Right cardiac atrium (tissue), 5 donors: ENCODE results near the gene KRTAP10-4. TPM values are rescaled to one million over a fixed set of nuclear protein-coding genes. Genes with fewer than 3 reads are reported as not detected.
"Not testable (repeated sequence)": the region's sequence is repeated elsewhere in the genome, so short reads cannot be mapped to it uniquely, and the experiment has no call there.

Experiments used
- ATAC-seq, 2 donors: fragments of 200-7000 bp; cut with Tn5 transposase; one replicate each; pipeline versions ENCODE4 v1.8.0 to v1.9.1; 2020; ENCODE audit warnings: moderate library complexity in 2 of 2, mild to moderate bottlenecking in 1 of 2
- DNase-seq, 3 donors: peaks; one replicate each; pipeline ENCODE4 v3.0.0-alpha.2; 2020
- H3K27ac ChIP-seq: one replicate; pipeline ENCODE4 v1.5.1; 2013; ENCODE audit warnings: mild to moderate bottlenecking, low read length, control low read depth, moderate library complexity
- H3K27me3 ChIP-seq: one replicate; pipeline ENCODE4 v1.6.1; 2013; ENCODE audit not compliant: control insufficient read depth, insufficient read depth
- H3K4me1 ChIP-seq: one replicate; pipeline ENCODE4 v1.6.1; 2013; ENCODE audit warnings: low read length; ENCODE audit not compliant: control insufficient read depth, insufficient read depth
- H3K4me3 ChIP-seq: one replicate; pipeline ENCODE4 v1.5.1; 2013; ENCODE audit warnings: low read length, control low read depth
- H3K9me3 ChIP-seq: one replicate; pipeline ENCODE4 v1.6.1; 2013; ENCODE audit warnings: low read length; ENCODE audit not compliant: control insufficient read depth
- WGBS: extraction: QIAGEN DNeasy Blood & Tissue Kit; methylation state at CpG from one replicate; pipeline ENCODE4 v1.1.7; 2013; 5-methylcytosine and 5-hydroxymethylcytosine counted together
- intact Hi-C, 4 donors: fragments of 100-400 bp; cut with DNase I; formaldehyde crosslinking; loops; one replicate each; pipeline versions ENCODE4 v1.11.0 to v1.14.0; 2022 to 2023
- polyA plus RNA-seq: library from polyadenylated mRNA; stranded (reverse); fragments of 200-250 nt; gene quantifications from one replicate; pipeline ENCODE4 v1.2.3, GENCODE V29; 2013
- total RNA-seq, 4 donors: library from RNA; stranded (reverse); fragmentation: NEBNext Ultra II Directional; extraction: Animal tissue kit (Norgen Biotek cat#: 25700); gene quantifications; one replicate each; pipeline ENCODE4 v1.2.1, GENCODE V29; 2021
- donor health status: healthy with polysubstance abuse.
- donor health status: DM: no; HTN: yes; CAD: no.
- donor health status: DM: no; HTN: no; CAD: no.
- donor health status: DM: no; HTN: yes; CAD: no; lungs with severe emphysema.
- donor health status: DM: yes; HTN: yes; CAD: no.

Gene KRTAP10-4
- total and polyA plus RNA-seq, 5 donors, result not detected

DNA sequence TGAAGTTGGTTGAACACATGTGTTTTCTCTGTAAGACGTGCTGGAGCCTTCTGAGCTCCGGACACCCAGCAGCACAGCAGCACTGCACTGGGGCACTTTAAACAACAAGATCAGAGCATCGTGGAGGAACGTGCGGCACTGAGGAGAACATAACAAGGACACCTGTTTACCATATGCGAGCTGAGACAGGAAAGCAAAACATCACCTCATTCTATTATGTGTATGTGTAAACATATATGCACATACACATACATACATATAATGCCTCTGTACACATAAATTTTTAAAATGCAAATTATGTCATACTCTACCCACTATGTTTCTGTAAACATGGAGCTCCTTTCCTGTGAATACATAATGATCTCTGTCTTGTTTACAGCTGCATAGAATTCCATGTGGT lies 22.0 kb downstream of the KRTAP10-4 start:
- 79% methylated on average over 6 of the region's 6 CpGs for WGBS
- Histone ChIP-seq H3K27ac (no peak overlapping the region), H3K4me3 (no peak overlapping the region), H3K27me3 (no peaks in the 10 kb centered on the region), H3K4me1 (no peaks in the 10 kb centered on the region), H3K9me3 (no peaks in the 10 kb centered on the region)
- DNase-seq (no peak), ATAC-seq (no peak)
- intact Hi-C loops, result no loop called here

DNA sequence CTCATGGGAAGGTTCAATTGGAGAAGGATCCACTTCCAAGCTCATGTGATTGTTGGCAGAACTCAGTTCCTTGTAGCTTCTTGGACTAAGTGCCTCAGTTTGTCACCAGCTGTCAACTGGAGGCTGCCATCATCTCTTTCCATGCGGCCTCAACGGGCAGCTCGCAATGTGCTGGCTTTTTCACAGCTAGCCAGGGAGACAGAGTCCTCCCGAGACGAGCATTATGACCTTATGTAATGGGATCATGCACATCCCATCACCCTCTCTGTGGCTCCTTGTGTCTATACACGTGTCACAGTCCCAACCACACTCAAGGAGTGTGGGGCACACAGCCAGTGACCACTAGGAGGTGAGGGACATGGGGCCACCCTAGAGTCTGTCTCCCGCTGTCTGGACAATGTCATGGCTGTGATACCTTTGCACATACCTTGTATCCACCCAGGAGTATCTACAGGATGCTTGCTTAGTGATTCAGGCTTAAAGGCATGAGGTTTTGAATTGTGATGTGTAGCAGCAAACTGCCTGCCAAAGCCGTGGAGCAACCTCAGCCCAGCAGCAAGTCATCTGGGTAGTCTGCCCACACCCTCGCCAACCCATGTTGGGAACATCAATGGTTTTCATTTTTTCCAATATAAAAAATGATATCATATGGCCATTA lies 22.7 kb downstream of the KRTAP10-4 start:
- WGBS, result 79% methylated on average over 9 of the region's 9 CpGs

DNA sequence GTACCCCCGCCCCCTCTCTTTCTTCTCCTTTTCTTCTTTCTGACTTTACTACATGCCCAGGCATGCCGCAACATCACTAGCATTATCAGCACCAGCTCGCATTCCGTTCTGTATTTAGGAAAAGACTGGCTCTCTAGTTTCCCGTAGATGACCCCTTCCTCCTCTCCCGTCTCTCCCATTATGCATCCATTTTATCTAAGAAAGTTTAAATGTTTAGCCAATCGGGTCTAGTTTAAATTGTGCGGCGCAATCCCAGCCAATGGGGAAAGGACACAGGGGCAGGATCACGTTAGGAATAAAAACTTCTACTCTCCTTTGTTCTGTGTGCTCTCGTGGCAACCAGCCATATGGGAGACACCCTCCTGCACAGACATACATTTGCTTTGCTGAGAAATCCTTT lies 24.5 kb downstream of the KRTAP10-4 start:
- no peaks in the 10 kb centered on the region for H3K9me3 ChIP-seq
- no peaks in the 10 kb centered on the region for H3K4me1 ChIP-seq
- H3K27me3 ChIP-seq, result no peaks in the 10 kb centered on the region
- no peak overlapping the region for H3K27ac ChIP-seq
- ATAC-seq (no peak), DNase-seq (no peak)
- intact Hi-C loops, result no loop called here
- no peak overlapping the region for H3K4me3 ChIP-seq
- 62% methylated on average over 11 of the region's 11 CpGs for WGBS

More for the DNA sequence above, 22.7 kb downstream of the KRTAP10-4 start:
- H3K4me1 ChIP-seq, result no peaks in the 10 kb centered on the region
- DNase-seq (no peak), ATAC-seq (no peak)
- intact Hi-C loops, result no loop called here
- H3K27ac ChIP-seq, result no peak overlapping the region
- H3K9me3 ChIP-seq, result no peaks in the 10 kb centered on the region
- H3K27me3 ChIP-seq, result no peaks in the 10 kb centered on the region
- no peak overlapping the region for H3K4me3 ChIP-seq

GRCh38 chr21:44599264-44600029 lies 25.9 kb downstream of the KRTAP10-4 start:
- H3K27me3 ChIP-seq, result no peaks in the 10 kb centered on the region

DNA sequence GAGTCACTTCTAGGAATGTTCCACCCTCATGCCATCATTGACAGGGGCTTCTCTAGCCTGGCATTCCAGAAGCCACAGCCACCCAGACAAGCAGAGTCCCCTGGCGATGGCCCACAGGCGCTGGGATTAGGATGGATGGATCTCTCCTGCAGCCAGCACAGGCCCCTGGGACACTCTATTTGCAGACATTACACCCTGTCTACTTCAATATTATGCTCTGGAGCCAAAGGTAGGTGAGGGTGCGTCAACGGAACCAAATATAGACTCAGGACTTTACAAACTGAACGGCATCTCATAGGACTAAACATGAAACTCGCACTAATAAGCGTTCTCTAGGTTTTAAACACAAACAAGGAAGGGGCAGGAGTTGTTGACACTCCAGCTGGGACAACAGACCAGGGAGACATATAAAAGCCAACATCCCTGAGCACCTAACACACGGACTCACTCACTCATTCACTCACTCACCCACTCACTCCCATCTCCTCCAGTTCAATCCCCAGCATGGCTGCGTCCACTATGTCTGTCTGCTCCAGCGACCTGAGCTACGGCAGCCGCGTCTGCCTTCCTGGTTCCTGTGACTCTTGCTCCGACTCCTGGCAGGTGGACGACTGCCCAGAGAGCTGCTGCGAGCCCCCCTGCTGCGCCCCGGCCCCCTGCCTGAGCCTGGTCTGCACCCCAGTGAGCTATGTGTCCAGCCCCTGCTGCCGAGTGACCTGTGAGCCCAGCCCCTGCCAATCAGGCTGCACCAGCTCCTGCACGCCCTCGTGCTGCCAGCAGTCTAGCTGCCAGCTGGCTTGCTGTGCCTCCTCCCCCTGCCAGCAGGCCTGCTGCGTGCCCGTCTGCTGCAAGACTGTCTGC lies 26.8 kb downstream of the KRTAP10-4 start, which contains the start of gene KRTAP10-7:
Gene KRTAP10-7, plus strand, starts transcription at position 480 of the 861 bp plus-strand sequence. Its CDS starts 25 bp downstream, at position 505.
- not testable (repeated sequence) for H3K9me3 ChIP-seq, ATAC-seq

More at GRCh38 chr21:44599264-44600029, 25.9 kb downstream of the KRTAP10-4 start:
- no peak overlapping the region for H3K4me3 ChIP-seq
- no peak overlapping the region for H3K27ac ChIP-seq
- intact Hi-C loops, result no loop called here
- 83% methylated on average over 8 of the region's 8 CpGs for WGBS
- ATAC-seq, result no peak
- DNase-seq, result no peak
- H3K4me1 ChIP-seq, result no peaks in the 10 kb centered on the region
- no peaks in the 10 kb centered on the region for H3K9me3 ChIP-seq

DNA sequence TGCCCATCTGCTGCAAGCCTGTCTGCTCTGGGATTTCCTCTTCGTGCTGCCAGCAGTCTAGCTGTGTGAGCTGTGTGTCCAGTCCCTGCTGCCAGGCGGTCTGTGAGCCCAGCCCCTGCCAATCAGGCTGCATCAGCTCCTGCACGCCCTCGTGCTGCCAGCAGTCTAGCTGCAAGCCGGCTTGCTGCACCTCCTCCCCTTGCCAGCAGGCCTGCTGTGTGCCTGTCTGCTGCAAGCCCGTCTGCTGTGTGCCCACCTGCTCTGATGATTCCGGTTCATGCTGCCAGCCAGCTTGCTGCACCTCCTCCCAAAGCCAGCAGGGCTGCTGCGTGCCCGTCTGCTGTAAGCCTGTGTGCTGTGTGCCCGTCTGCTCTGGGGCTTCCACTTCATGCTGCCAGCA lies 27.6 kb downstream of the KRTAP10-4 start:
- not testable (repeated sequence) for H3K4me3 ChIP-seq

More for the DNA sequence above, 26.8 kb downstream of the KRTAP10-4 start, which contains the start of gene KRTAP10-7:
- H3K27me3 ChIP-seq, intact Hi-C loops, H3K4me1 ChIP-seq, H3K4me3 ChIP-seq, DNase-seq, H3K27ac ChIP-seq: not testable (repeated sequence)
- 69% methylated on average over 23 of the region's 23 CpGs for WGBS

GRCh38 chr21:44601596-44602462 lies 28.3 kb downstream of the KRTAP10-4 start:
- no peaks in the 10 kb centered on the region for H3K27me3 ChIP-seq
- H3K9me3 ChIP-seq, result no peaks in the 10 kb centered on the region
- H3K4me3 ChIP-seq, result no peak overlapping the region
- intact Hi-C loops, result no loop called here
- no peaks in the 10 kb centered on the region for H3K4me1 ChIP-seq
- ATAC-seq, result no peak
- no peak overlapping the region for H3K27ac ChIP-seq
- DNase-seq, result peak in 1 of 3 donors; percentile 31
- WGBS, result 76% methylated on average over 23 of the region's 23 CpGs

More for the DNA sequence above, 27.6 kb downstream of the KRTAP10-4 start:
- ATAC-seq, H3K9me3 ChIP-seq, H3K27me3 ChIP-seq, intact Hi-C loops, H3K4me1 ChIP-seq, H3K27ac ChIP-seq: not testable (repeated sequence)
- 66% methylated on average over 10 of the region's 10 CpGs for WGBS
- peak in 1 of 3 donors; percentile 18 for DNase-seq

GRCh38 chr21:44602463-44602850 lies 28.9 kb downstream of the KRTAP10-4 start:
- Histone ChIP-seq H3K9me3 (no peaks in the 10 kb centered on the region), H3K27ac (no peak overlapping the region), H3K27me3 (no peaks in the 10 kb centered on the region), H3K4me1 (no peaks in the 10 kb centered on the region), H3K4me3 (no peak overlapping the region)
- DNase-seq (no peak), ATAC-seq (no peak)
- 79% methylated on average over 20 of the region's 21 CpGs for whole genome bisulfite sequencing
- intact Hi-C loops, result no loop called here

- intact Hi-C loops, result no loop called here
- WGBS, result 56% methylated on average over 17 of the region's 17 CpGs
- H3K4me1 ChIP-seq, result no peaks in the 10 kb centered on the region
- H3K9me3 ChIP-seq, result no peaks in the 10 kb centered on the region
- DNase-seq, result peak in 1 of 3 donors; percentile 37
- H3K27ac ChIP-seq, result no peak overlapping the region
- peak in 1 of 2 donors; percentile 22 for ATAC-seq
- H3K4me3 ChIP-seq, result no peak overlapping the region
- H3K27me3 ChIP-seq, result no peaks in the 10 kb centered on the region
Measured at GRCh38 chr21:44603109-44603875, 29.8 kb downstream of the KRTAP10-4 start.
